ENCODE results near the gene TRAPPC12. TPM values are rescaled to one million over a fixed set of nuclear protein-coding genes. Genes with fewer than 3 reads are reported as not detected.

The TRAPPC12 gene
- total RNA-seq, 4 donors from 2014 or later, result 36.6 to 57.4 (median 53.1) TPM

DNA sequence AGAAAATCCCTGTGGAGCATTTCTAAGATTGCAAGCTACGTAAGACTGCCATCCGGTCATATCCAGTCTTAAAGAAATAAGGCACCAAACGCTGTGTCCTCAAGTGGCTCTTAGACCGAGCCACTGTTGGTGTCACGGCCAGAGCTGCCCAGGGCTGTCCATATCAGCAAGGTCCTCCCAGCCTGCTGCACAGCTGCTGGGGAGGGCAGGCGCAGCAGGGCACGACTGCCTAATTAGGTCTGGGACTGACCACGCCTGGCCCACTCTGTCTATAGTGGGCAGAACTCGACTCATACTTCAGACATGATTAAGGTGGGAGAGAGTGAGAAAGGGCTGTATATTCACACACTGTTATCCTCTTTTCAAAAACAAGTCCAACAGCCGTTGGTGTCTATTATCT, 41.2 kb upstream of the TRAPPC12 start:
- no peaks in the 10 kb centered on the region for H3K27me3 ChIP-seq
- no peak overlapping the region for H3K4me3 ChIP-seq
- no peaks in the 10 kb centered on the region for H3K4me1 ChIP-seq
- intact Hi-C loops (cut with DNase I; ENCODE audit: low total_unique reads), result no loop called here
- DNase-seq (no peak), ATAC-seq (no peak)
- in situ Hi-C loops (cut with MboI; ENCODE audit: low sequenced_read_pairs in 4 of 4), result no loop called here
- TF ChIP-seq, protein P1, sequence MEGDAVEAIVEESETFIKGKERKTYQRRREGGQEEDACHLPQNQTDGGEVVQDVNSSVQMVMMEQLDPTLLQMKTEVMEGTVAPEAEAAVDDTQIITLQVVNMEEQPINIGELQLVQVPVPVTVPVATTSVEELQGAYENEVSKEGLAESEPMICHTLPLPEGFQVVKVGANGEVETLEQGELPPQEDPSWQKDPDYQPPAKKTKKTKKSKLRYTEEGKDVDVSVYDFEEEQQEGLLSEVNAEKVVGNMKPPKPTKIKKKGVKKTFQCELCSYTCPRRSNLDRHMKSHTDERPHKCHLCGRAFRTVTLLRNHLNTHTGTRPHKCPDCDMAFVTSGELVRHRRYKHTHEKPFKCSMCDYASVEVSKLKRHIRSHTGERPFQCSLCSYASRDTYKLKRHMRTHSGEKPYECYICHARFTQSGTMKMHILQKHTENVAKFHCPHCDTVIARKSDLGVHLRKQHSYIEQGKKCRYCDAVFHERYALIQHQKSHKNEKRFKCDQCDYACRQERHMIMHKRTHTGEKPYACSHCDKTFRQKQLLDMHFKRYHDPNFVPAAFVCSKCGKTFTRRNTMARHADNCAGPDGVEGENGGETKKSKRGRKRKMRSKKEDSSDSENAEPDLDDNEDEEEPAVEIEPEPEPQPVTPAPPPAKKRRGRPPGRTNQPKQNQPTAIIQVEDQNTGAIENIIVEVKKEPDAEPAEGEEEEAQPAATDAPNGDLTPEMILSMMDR (IDR thresholded peaks at IDR 0.05 in 4 of 5, conservative IDR thresholded peaks at IDR 0.05 in 1 of 5), result no peak
- no peak for TF ChIP-seq POLR2A (IDR thresholded peaks at IDR 0.05)
- H3K9me3 ChIP-seq, result no peaks in the 10 kb centered on the region
- H3K36me3 ChIP-seq, result no peaks in the 10 kb centered on the region
- no peak overlapping the region for H3K27ac ChIP-seq

DNA sequence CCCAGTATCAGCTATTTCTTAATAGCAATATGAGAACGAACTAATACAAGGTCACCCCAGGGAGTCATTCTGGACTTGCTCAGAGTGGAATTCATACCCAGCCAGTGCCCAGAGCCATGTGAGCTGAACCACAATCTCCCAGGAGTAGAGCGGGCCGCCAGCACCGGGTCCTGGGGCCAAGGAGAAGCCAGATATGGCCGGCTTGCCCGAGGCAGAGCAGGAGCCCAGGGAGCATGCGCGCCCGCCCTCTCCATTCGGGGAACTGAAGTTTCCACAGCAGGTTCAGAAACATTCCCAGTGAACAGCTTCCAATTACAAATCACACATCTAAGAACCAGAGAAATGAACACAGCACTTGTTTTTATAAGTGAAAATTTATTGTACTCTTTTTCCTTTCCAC, 39.4 kb upstream of the TRAPPC12 start:
- no peak for DNase-seq
- H3K27ac ChIP-seq, result no peak overlapping the region

DNA sequence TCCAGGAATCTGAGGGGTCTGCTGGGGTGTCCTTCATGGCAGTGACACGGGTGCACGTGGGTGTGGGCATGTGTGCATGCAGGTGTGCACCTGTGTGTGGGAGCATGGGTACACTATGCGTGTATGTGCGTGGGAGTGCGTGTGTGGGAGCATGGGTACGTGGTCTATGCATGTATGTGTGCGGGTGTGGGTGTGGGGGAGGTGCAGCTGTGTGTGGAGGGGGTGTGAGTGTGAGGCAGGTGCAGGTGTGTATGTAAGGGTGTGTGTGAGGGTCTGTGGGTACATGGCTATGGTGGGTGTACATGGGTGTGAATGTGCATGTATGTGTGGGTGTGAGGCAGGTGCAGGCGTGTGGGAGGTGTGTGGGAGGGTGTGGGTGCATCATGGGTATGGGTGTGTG, 38.2 kb upstream of the TRAPPC12 start:
- no peak for ATAC-seq
- intact Hi-C loops (cut with DNase I; ENCODE audit: low total_unique reads), result no loop called here

More for the DNA sequence above, 39.4 kb upstream of the TRAPPC12 start:
- Histone ChIP-seq H3K4me1 (no peaks in the 10 kb centered on the region), H3K36me3 (no peaks in the 10 kb centered on the region), H3K27me3 (no peaks in the 10 kb centered on the region), H3K4me3 (no peak overlapping the region), H3K9me3 (no peaks in the 10 kb centered on the region)
- TF ChIP-seq POLR2A (IDR thresholded peaks at IDR 0.05), result no peak
- TF ChIP-seq, protein P1 (IDR thresholded peaks at IDR 0.05 in 4 of 5, conservative IDR thresholded peaks at IDR 0.05 in 1 of 5), result no peak
- intact Hi-C loops (cut with DNase I; ENCODE audit: low total_unique reads) (no loop called here), in situ Hi-C loops (cut with MboI; ENCODE audit: low sequenced_read_pairs in 4 of 4) (no loop called here)
- no peak for ATAC-seq

DNA sequence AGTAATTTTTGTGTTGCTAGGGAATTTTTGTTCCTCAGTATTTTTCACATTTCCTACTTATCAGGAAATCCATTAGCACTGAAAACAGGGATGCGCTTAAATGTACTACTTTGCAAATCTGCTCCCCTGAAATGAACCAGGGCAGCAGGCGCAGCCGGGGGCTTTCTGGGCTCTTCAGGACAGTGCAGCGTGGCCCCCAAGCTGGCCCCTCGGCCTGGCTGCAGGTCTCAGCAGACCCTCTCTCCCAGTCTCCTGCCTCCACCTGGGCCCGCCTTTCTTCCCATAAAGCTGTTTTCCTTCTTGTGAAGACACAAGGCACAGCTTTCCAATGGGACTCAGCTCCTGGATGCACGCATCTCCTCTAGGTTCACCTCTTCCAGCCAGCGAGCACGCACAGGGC, 37.2 kb upstream of the TRAPPC12 start:
- intact Hi-C loops (cut with DNase I; ENCODE audit: low total_unique reads), result no loop called here
- no peak overlapping the region for H3K4me3 ChIP-seq
- no peak for DNase-seq
- no peak for ATAC-seq
- no peaks in the 10 kb centered on the region for H3K9me3 ChIP-seq
- no peaks in the 10 kb centered on the region for H3K36me3 ChIP-seq
- no peak for TF ChIP-seq POLR2A (IDR thresholded peaks at IDR 0.05)
- TF ChIP-seq, protein P1 (IDR thresholded peaks at IDR 0.05 in 4 of 5, conservative IDR thresholded peaks at IDR 0.05 in 1 of 5), result no peak
- H3K4me1 ChIP-seq, result no peaks in the 10 kb centered on the region
- in situ Hi-C loops (cut with MboI; ENCODE audit: low sequenced_read_pairs in 4 of 4), result no loop called here
- no peaks in the 10 kb centered on the region for H3K27me3 ChIP-seq
- H3K27ac ChIP-seq, result no peak overlapping the region

More for the DNA sequence above, 38.2 kb upstream of the TRAPPC12 start:
- no peaks in the 10 kb centered on the region for H3K9me3 ChIP-seq
- H3K27me3 ChIP-seq, result no peaks in the 10 kb centered on the region
- TF ChIP-seq, protein P1 (IDR thresholded peaks at IDR 0.05 in 4 of 5, conservative IDR thresholded peaks at IDR 0.05 in 1 of 5), result no peak
- no peak for TF ChIP-seq POLR2A (IDR thresholded peaks at IDR 0.05)
- no peak overlapping the region for H3K4me3 ChIP-seq
- H3K36me3 ChIP-seq, result no peaks in the 10 kb centered on the region
- no peak overlapping the region for H3K27ac ChIP-seq
- H3K4me1 ChIP-seq, result no peaks in the 10 kb centered on the region
- no peak for DNase-seq
- in situ Hi-C loops (cut with MboI; ENCODE audit: low sequenced_read_pairs in 4 of 4), result no loop called here

DNA sequence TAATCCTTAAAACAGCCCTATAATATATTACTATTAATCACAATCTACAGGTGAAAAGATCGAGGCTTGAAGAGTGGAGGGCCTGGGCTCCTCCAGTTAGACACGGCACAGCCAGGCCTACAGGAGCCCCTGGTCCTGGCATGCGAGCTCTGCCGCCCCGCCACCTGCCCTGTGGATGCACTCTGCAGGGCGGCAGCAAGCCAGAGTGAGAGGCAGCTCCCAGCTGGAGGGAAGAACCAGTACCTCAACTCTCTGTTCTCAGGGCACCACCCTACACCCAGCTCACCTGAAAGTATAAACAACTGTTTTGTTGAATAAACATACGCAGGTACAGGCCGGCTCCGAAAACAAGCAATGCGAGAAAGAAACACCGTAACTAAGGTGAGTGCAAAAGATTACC, 36.5 kb upstream of the TRAPPC12 start:
- Histone ChIP-seq H3K27me3 (no peaks in the 10 kb centered on the region), H3K9me3 (no peaks in the 10 kb centered on the region), H3K4me3 (no peak overlapping the region), H3K27ac (no peak overlapping the region), H3K4me1 (no peaks in the 10 kb centered on the region), H3K36me3 (no peaks in the 10 kb centered on the region)
- in situ Hi-C loops (cut with MboI; ENCODE audit: low sequenced_read_pairs in 4 of 4), result no loop called here
- TF ChIP-seq, protein P1 (IDR thresholded peaks at IDR 0.05 in 4 of 5, conservative IDR thresholded peaks at IDR 0.05 in 1 of 5), result no peak
- no peak for TF ChIP-seq POLR2A (IDR thresholded peaks at IDR 0.05)
- DNase-seq (no peak), ATAC-seq (no peak)
- intact Hi-C loops (cut with DNase I; ENCODE audit: low total_unique reads), result no loop called here
